ENCODE results near the gene CCDC92.

The CCDC92 gene

GRCh38 chr12:123973552-123974341 lies 1.1 kb upstream of the CCDC92 start:
- DNase-seq = no peak

GRCh38 chr12:123971770-123972456 lies 718 bp downstream of the CCDC92 start:
- DNase-seq = peak; percentile 7

DNA sequence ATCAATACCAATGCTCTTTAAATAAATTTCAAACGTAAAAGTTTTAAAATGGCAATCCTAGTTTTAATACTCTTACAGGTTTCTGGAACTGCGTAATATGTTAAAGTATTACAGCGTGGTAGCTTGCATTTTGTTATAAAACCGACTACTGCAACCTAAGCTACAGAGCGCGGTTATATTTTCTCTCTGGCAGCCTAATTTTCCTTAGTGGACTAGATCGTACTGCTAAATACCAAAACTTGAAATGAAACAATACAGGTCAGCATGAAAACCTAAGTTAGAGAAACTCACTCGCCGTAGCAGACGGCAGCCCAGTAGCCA lies 1.2 kb downstream of the CCDC92 start:
- DNase-seq = no peak

DNA sequence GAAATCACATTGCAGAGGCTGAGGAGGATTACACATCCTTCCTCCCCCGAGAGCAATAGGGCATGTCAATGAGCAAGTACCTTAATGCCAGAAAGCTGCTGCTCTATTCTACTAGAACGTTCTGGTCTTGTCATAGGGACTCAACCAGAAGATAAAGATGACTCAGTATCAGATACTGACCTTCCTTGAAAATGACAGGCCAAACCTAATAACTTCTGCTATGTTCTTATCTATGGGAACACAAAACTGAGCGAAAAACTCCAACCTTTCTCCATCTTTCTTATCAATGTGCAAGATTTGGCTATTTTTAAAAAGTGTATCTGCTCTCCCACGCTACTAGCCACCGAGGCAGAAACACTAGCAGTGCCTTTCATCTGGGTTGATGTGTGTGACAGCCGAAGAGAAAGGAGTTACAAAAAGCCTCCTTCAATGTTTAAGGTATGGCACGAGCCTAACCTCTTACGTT lies 5.5 kb downstream of the CCDC92 start:
- no peak for DNase-seq

DNA sequence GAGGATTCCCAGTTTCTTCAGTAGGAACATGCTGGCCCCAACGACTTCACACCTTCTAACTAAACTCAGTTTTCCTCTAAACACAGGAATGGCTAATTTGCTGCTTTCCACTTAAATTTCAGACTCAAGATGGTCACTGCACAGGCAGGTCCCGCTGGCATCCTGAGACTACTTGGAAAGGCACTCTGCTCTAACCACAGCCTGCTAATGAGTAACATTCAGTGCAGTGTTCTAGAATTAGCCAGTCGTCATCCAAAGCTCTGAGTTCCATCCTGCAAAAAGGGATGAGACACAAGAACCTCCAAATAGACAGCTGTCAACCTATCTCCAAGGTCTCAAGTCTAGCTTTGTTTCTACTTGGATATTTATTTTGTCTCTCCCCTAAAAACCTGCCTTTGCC lies 6.0 kb downstream of the CCDC92 start:
- no peak for DNase-seq

- DNase-seq = no peak
Observed at GRCh38 chr12:123965382-123965781, 7.2 kb downstream of the CCDC92 start.

DNA sequence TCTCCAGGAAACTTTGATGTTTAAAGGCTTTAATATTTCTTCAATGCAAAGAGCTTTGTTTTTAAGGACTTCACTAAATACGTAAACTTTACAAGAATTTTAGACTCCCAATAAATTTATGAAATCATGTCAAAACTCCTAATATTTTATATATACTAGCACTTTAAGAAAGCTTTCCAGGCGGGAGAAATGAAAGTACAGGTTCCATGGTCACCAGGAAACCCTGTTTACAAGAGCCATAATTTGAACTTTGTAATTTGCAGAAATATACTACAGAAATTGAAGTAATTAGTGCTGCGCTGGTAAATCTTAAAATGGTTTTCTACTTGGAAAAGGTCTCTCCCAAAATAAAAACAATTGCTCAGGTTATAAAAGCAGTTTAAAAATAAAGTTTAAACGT lies 8.8 kb downstream of the CCDC92 start:
- no peak for DNase-seq

DNA sequence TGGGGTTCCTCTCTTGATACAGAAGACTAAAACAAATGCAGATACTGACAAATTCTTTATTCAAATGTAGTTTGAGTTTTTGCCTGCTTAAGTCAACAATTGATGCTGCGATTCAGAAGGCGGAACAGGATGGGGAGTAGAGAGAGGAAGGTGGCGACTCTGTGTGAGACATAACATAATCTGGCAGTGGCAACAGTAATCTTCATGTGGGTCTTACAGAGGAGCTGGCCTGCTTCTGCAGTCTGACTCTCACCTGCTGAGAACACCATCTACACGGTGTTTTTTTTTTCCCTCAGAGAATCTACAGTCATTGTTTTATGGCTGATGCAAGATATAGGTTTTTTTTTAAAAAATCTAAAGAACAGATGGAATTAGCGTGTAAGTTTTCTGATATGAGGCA lies 10.1 kb downstream of the CCDC92 start:
- no peak for DNase-seq

- DNase-seq = no peak
Observed at GRCh38 chr12:123961585-123962345, 10.9 kb downstream of the CCDC92 start.

DNA sequence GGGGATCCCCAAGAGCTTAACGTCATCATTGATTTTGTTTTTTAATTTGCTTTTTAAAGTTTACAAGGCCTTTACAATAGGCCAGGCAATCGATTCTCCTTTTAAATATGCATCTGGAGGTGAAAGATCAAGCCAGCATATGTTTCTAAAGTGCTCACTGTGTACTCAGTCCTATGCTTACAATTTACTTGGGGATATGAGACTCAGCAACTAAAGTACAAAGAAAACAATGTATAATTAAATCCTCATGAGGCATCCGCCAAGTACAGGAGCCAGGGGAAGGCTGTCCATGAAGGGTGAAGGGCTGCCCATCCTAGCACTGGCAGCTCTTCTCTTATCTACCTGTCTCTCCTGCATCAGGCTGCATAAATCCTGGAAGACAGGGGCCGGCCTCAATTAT lies 11.8 kb downstream of the CCDC92 start:
- DNase-seq = no peak

DNA sequence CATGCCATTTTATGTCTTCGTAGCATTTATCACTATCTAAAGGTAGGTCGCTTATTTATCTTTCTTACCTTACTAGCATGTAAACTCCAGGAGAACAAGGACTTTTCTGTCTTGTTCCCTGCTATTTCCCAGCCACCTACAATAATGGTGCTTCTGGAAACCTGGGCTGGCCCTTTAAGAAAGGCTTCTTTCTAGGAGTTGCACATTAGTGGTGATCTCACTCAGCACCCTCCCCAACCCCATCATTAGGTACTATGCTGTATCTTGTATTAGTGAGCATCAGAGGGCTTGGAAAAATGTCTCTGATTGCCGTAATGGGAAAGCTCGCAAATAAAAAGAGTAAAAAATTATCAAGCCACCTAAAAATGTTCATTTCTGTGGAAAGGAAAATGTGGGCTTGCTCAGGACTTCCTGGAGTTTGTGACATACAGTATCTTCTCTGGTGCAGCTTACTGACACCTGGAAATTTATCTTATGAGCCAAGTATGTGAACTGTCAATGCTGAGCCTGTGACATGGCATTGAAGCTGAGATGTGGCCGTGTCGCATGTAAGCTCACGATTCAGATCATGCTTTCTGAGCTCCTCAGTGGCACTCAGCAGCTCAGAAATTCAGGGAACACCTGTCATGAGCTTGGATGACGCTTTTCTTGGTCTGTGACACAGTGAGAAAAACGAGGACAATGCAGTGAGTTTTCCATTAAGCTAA lies 12.4 kb downstream of the CCDC92 start:
- DNase-seq = no peak

DNA sequence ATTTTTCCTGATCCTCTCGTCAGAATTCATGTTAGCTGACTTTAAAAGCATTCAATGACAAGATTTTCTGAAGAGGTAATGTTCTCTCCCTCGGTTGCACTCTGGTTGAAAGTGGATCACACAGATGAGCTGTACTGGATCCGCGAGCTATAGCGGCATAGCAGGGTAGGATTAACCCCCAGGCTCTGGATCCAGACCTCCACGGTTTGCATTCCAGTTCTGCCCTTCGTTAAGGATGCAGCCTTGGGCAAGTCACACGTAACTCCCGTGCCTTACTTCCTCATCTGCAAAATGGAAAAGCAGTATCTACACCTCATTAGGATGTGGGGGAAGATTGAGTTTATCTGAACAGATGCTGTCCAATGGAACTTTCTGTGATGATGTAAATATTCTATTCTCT lies 13.8 kb downstream of the CCDC92 start:
- no peak for DNase-seq

DNA sequence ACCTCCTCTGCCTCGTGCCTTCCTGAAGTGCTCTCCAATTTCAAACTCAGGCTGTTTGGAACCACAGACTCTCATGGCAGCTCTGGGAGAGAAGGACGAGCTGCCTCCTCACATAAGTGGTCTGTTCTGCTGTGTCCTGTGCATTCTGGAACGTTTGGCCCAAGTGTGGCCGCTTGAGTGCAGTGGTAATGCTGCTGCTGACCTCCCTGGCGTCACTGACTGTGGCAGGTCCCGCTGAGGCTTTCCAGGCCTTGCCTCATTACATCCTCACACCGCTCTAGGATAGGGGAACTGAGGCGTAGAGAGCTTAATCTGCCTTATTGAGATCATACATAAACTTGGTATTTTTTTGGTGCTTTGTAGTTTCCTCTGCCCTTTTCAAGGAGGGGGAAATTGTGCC lies 14.2 kb downstream of the CCDC92 start:
- no peak for DNase-seq

DNA sequence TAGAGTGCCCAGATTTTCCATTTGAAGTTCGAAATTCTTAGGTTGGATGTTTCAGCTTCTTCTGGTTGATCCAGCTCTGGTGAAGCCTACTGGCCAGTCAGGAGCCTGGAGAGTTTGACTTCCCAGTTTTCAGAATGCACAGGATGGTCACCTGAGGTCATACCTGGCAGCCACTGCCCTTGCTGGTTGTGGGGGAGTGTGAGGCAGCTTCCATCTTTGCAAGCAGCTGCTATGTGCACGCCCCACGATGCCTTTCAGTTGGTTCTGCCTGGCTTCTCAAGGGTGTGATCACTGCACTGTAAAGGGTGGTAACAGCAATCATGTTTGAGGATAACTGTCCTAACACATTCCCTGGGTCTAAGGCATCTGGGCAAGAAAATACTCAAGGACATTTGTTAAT lies 15.4 kb downstream of the CCDC92 start:
- no peak for DNase-seq

GRCh38 chr12:123956249-123956648 lies 16.4 kb downstream of the CCDC92 start:
- DNase-seq = no peak

- no peak for DNase-seq
Observed at GRCh38 chr12:123954647-123955350, 17.8 kb downstream of the CCDC92 start.

DNA sequence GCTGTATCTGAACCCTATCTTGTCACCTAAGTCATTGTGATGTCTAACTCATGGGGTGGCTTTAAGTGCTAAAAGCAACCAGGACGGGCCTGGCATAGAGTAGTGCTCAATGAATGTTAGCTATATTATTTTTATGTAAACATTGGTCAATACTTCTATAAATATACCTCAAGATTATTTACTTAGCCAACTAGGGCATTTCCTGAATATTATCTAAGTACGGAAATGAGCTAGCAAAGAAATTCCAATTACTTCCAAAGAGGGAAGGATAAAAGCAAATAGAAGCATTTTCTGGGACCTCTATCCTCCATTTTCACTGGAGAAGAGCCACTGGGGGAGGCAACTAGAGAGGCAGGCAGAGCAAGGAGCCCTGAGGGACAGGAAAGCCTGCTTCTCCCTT lies 20.6 kb downstream of the CCDC92 start:
- DNase-seq = no peak

DNA sequence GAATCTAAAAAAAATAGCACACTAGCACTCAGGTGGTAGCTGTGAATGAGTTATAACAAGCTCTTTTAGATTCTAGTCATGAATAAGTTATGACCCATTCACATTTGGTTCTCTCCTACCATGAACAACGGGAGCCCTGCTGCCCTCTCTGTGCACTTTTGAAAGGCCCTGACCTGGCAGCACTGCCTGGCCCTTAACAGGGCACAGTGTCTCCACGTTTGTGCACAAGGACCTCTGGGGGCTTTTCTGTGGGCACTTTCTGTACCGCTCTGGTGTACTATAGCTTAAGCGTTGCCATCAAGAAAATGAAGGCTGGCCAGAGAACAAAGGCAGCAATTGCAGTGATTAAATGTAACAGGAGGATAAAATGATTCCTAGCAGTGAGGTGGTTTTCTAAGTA lies 21.2 kb downstream of the CCDC92 start:
- no peak for DNase-seq

- no peak for DNase-seq
Observed at GRCh38 chr12:123950476-123951349, 21.9 kb downstream of the CCDC92 start.

DNA sequence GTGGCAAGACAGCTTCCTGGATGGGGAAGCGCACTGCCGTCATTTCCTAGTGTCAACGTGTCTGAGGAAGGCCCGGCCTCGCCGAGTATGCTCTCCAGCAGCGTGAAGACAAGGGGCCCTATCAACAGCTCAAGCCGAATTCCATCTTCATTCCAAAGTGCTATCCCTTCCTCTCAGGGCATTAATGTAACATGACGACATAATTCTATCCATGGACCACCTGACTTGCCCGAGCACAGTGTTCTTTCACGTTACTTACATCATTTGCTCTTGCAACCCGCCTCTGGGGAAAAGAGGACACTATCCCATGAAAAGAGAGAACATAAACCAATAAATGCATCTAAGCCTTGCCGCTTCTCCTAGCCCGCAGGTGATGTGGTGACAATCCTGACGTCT lies 22.9 kb downstream of the CCDC92 start:
- DNase-seq = no peak
